ENCODE results near the gene TM7SF2.

- TF ChIP-seq CTCF (IDR thresholded peaks at IDR 0.05 in 8 of 11, conservative IDR thresholded peaks at IDR 0.05 in 3 of 11) (no peak), POLR2AphosphoS5 (IDR thresholded peaks at IDR 0.05) (no peak)
Observed at GRCh38 chr11:65100674-65101350, 10.9 kb upstream of the TM7SF2 start.

Data from spleen (tissue), 7 donors.